Adrenal gland (tissue), 12 donors: ENCODE results near the gene SHE. TPM values are rescaled to one million over a fixed set of nuclear protein-coding genes. Genes with fewer than 3 reads are reported as not detected.

Experiments used
- DNase-seq, 7 donors: peaks; one replicate each; pipeline ENCODE4 v3.0.0-alpha.2; 2019 to 2020
- H3K27ac ChIP-seq, 5 donors: fragments of 200-600 bp; sonication (generic) in 4 of 5; 1 replicate in 3 of 5; 2 replicates in 2 of 5; pipeline versions ENCODE4 v1.5.1 to v1.8.0; 2016 to 2020; ENCODE audit warnings: mild to moderate bottlenecking in 1 of 5
- H3K27me3 ChIP-seq: fragments of 200-600 bp; 2 replicates; pipeline ENCODE4 v1.8.0; 2021
- H3K36me3 ChIP-seq, 2 donors: fragments of 200-600 bp; replicated peaks in 1 of 2; 1 replicate in 1 of 2; 2 replicates in 1 of 2; pipeline versions ENCODE4 v1.5.1 to v1.8.0; 2018 to 2022
- H3K4me1 ChIP-seq, 2 donors: fragments of 200-600 bp; replicated peaks in 1 of 2; 1 replicate in 1 of 2; 2 replicates in 1 of 2; pipeline versions ENCODE4 v1.5.1 to v1.8.0; 2018 to 2021
- H3K4me3 ChIP-seq, 4 donors: fragments of 200-600 bp; sonication (generic) in 3 of 4; one replicate each; pipeline ENCODE4 v1.5.1; 2016 to 2018
- H3K9me3 ChIP-seq, 3 donors: fragments of 200-600 bp; sonication (generic) in 1 of 3; replicated peaks in 1 of 3; 1 replicate in 2 of 3; 2 replicates in 1 of 3; pipeline versions ENCODE4 v1.5.1 to v1.8.0; 2016 to 2021
- POLR2A ChIP-seq, 2 donors: fragments of 450-650 bp; IDR thresholded peaks; one replicate each; pipeline ENCODE4 v1.6.1; 2017; ENCODE audit warnings: antibody characterized with exemption in 2 of 2, mild to moderate bottlenecking in 2 of 2, moderate library complexity in 1 of 2
- WGBS, 4 donors: extraction: QIAGEN DNeasy Blood & Tissue Kit in 2 of 4; methylation state at CpG; one replicate each; pipeline versions ENCODE4 v1.1.5 to v1.1.7; 2013 to 2017; 5-methylcytosine and 5-hydroxymethylcytosine counted together
- intact Hi-C, 2 donors: fragments of 100-400 bp; cut with DNase I; formaldehyde crosslinking; loops; one replicate each; pipeline versions ENCODE4 v1.14.1 to v1.15.0; 2022 to 2023
- polyA plus RNA-seq, 3 donors: library from polyadenylated mRNA; stranded (reverse); fragments of 200-250 nt in 2 of 3; fragments of 350-450 nt in 1 of 3; fragmentation: Illumina TruSeq in 1 of 3; extraction: RNeasy Lipid Tissue Mini Kit (QIAGEN cat#74804) in 1 of 3; gene quantifications; one replicate each; pipeline ENCODE4 v1.2.3, GENCODE V29; 2013 to 2014
- total RNA-seq, 9 donors: library from RNA; depleted of rRNA in 4 of 9; stranded (reverse); fragments of >200 nt in 4 of 9; fragments of 120-200 nt in 1 of 9; fragmentation: NEBNext Ultra II Directional in 1 of 9; extraction: Animal tissue kit (Norgen Biotek cat#: 25700) in 1 of 9; gene quantifications; one replicate each; pipeline versions ENCODE4 v1.1.0 to v1.2.4, GENCODE V29; 2013 to 2023
- TF ChIP-seq, protein P1 (sequence below), 6 experiments: fragments of 450-650 bp in 4 of 6; fragments of 200-600 bp in 2 of 6; sonication (generic) in 1 of 6; IDR thresholded peaks; 1 replicate in 5 of 6; 2 replicates in 1 of 6; pipeline versions ENCODE4 v1.5.1 to v1.8.0; 2016 to 2021; ENCODE audit warnings: antibody characterized with exemption in 6 of 6, mild to moderate bottlenecking in 2 of 6, moderate library complexity in 1 of 6
- donor health status: healthy with polysubstance abuse.
- donor health status: Bipolar disorder and iron deficiency.
- donor health status: DM: yes; HTN: yes; CAD: no.
- donor health status: DM: no; HTN: no; CAD: no.
- donor health status: DM: no; HTN: no; CAD: no.
- donor health status: DM: yes; HTN: yes; CAD: no.

The SHE gene
- total and polyA plus RNA-seq, 12 donors, result 6.4 to 30.7 (median 17.1) TPM

DNA sequence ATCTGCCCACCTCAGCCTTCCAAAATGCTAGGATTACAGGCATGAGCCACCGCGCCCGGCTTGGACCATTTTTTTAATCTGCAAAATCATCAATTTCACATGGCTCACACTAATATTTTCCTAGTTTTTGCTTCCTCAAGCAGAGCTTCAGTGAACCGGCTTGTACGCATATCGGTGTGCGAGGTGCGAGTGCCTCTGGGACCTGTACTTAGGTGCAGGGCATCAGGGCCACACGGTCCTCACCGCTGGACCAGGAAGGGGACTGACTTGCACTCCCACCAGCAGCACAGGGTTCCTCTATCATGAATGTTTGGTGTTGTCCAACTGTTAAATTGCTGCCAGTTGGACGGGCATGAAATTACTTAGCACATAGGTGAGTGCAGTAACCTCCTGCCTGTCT, 15.4 kb upstream of the SHE start:
- intact Hi-C loops, result no loop called here
- TF ChIP-seq, protein P1, sequence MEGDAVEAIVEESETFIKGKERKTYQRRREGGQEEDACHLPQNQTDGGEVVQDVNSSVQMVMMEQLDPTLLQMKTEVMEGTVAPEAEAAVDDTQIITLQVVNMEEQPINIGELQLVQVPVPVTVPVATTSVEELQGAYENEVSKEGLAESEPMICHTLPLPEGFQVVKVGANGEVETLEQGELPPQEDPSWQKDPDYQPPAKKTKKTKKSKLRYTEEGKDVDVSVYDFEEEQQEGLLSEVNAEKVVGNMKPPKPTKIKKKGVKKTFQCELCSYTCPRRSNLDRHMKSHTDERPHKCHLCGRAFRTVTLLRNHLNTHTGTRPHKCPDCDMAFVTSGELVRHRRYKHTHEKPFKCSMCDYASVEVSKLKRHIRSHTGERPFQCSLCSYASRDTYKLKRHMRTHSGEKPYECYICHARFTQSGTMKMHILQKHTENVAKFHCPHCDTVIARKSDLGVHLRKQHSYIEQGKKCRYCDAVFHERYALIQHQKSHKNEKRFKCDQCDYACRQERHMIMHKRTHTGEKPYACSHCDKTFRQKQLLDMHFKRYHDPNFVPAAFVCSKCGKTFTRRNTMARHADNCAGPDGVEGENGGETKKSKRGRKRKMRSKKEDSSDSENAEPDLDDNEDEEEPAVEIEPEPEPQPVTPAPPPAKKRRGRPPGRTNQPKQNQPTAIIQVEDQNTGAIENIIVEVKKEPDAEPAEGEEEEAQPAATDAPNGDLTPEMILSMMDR (IDR thresholded peaks at IDR 0.05), result no peak
- no peak for TF ChIP-seq POLR2A (IDR thresholded peaks at IDR 0.05)
- no peaks in the 10 kb centered on the region for H3K27me3 ChIP-seq

DNA sequence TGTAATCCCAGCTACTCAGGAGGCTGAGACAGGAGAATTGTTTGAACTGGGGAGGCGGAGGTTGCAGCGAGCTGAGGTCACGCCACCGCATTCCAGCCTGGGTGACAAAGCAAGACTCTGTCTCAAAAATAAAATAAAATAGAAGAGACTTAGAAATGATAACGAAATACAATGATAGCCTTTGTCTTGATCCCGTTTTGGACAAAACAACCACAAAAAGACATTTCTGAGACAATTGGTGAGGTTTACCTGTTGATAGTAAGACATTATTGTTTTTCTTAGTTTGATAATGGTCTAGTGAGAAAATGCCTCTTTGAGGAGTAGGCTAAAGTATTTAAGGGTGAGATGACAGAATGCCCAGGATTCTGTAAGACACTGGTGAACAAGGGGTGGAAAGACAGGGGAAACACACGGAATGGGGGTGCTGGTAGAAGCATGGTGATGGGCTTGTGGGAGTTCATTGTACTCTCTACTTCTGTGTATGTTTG, 11.9 kb upstream of the SHE start:
- no peaks in the 10 kb centered on the region for H3K27me3 ChIP-seq
- H3K4me1 ChIP-seq, result no peaks in the 10 kb centered on the region
- H3K36me3 ChIP-seq, result no peaks in the 10 kb centered on the region
- no peak overlapping the region for H3K27ac ChIP-seq
- intact Hi-C loops, result no loop called here
- no peaks in the 10 kb centered on the region for H3K9me3 ChIP-seq
- WGBS, 4 donors, result 78 to 88% (median 83%) methylated on average over 7 of the region's 7 CpGs
- TF ChIP-seq, protein P1 (IDR thresholded peaks at IDR 0.05), result no peak
- TF ChIP-seq POLR2A (IDR thresholded peaks at IDR 0.05), result no peak
- H3K4me3 ChIP-seq, result no peak overlapping the region
- DNase-seq, result no peak

More for the DNA sequence above, 15.4 kb upstream of the SHE start:
- Histone ChIP-seq H3K36me3 (no peaks in the 10 kb centered on the region), H3K4me1 (no peaks in the 10 kb centered on the region), H3K27ac (no peak overlapping the region), H3K9me3 (no peaks in the 10 kb centered on the region), H3K4me3 (no peak overlapping the region)
- DNase-seq, result no peak
- WGBS, 4 donors, result 93 to 97% (median 94%) methylated on average over 11 of the region's 11 CpGs

DNA sequence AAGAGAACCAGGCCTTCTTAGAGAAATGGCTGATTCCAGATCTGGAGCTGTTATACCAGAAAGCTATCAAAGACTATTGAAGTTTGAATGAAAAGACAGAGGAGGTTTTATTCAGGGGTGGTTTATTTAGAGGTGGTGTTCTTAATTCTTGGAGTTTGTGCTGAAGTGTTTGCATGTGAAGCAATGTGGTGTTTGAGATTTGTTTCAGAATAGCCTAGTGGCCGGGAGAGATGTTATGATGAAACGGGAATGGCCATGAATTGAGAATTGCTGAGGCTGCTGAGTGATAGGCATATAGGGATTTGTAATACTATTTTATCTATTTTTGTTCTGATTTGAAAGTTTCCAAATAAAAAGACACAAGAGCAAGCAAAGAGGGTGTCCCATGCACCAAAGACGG, 10.5 kb upstream of the SHE start:
- TF ChIP-seq, protein P1 (IDR thresholded peaks at IDR 0.05), result no peak
- no peak for TF ChIP-seq POLR2A (IDR thresholded peaks at IDR 0.05)
- Histone ChIP-seq H3K27me3 (no peaks in the 10 kb centered on the region), H3K36me3 (no peaks in the 10 kb centered on the region), H3K4me3 (no peak overlapping the region), H3K9me3 (no peaks in the 10 kb centered on the region), H3K27ac (no peak overlapping the region), H3K4me1 (no peaks in the 10 kb centered on the region)
- 88 to 94% (median 92%) methylated on average over 3 of the region's 3 CpGs for WGBS, 4 donors
- intact Hi-C loops, result no loop called here
- no peak for DNase-seq

DNA sequence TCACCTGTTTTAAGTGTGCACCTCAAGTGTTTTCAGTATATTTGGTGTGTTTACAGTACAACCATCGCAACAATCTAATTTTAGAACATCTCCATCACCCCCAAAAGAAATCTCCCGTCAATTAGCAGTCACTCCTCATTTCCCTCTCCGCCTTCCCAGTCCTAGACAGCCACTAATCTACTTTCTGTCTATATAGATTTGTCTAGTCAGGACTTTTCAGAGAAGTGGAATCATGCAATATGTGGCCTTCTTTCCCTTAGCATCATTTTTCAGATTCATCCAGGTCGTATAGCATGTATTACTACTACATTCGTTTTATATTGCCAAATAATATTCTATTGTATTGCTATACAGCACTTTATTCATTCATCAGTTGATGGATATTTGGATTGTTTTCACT, 1.7 kb upstream of the SHE start:
- 84 to 88% (median 85%) methylated on average over 5 of the region's 5 CpGs for WGBS, 4 donors

More for the DNA sequence above, 1.7 kb upstream of the SHE start:
- no peaks in the 10 kb centered on the region for H3K9me3 ChIP-seq
- intact Hi-C loops, result no loop called here
- H3K4me3 ChIP-seq, result no peak overlapping the region
- no peak for DNase-seq
- no peaks in the 10 kb centered on the region for H3K36me3 ChIP-seq
- H3K4me1 ChIP-seq, result peaks cover 6 to 34% of the 10 kb centered on the region in 2 donors
- TF ChIP-seq, protein P1 (IDR thresholded peaks at IDR 0.05), result no peak
- TF ChIP-seq POLR2A (IDR thresholded peaks at IDR 0.05), result no peak
- H3K27me3 ChIP-seq, result no peaks in the 10 kb centered on the region
- H3K27ac ChIP-seq, result no peak overlapping the region
